GM12873 (cell line): ENCODE data around the gene GTF2B.

ENCODE experiments used
- CTCF ChIP-seq: IDR thresholded peaks from 2 replicates; pipeline ENCODE4 v1.5.1; 2012; ENCODE audit warnings: low read depth, mild to moderate bottlenecking, moderate library complexity, low read length, control low read depth; ENCODE audit not compliant: insufficient read depth; ENCODE audit errors: missing control alignments

GTF2B gene

DNA sequence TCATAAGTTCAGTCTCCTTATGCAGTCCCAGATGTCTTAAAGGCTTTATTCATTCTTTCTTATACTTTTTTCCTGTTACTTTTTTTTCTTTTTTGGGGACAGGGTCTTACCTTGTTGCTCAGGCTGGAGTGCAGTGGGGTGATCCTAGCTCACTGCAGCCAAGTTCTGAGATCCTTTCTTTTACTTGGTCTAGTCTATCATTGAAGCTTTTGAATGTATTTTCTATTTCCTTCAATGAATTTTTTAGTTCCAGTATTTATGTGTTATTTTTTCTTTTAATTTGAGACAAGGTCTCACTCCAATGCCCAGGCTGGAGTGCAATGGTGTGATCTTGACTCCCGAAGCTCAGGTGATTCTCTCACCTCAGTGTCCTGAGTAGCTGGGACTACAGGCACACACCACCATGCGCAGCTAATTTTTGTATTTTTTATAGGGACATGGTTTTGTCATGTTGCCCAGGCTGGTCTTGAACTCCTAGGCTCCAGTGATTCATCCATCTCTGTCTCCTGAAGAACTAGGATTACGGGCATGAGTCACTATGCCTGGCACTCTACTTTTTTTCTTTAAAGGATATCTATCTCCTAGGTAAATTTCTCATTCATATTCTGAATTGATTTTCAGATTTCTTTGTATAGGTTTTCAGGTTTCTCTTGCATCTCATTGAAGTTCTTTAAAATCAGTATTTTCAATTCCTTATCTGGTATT lies 26.1 kb upstream of the GTF2B start:
- no peak for TF ChIP-seq CTCF

GRCh38 chr1:88916883-88917282 lies 25.5 kb upstream of the GTF2B start:
- TF ChIP-seq CTCF = no peak

- TF ChIP-seq CTCF = no peak
Measured at GRCh38 chr1:88911161-88911560, 19.8 kb upstream of the GTF2B start.

- no peak for TF ChIP-seq CTCF
Measured at GRCh38 chr1:88910401-88910800, 19.0 kb upstream of the GTF2B start.

DNA sequence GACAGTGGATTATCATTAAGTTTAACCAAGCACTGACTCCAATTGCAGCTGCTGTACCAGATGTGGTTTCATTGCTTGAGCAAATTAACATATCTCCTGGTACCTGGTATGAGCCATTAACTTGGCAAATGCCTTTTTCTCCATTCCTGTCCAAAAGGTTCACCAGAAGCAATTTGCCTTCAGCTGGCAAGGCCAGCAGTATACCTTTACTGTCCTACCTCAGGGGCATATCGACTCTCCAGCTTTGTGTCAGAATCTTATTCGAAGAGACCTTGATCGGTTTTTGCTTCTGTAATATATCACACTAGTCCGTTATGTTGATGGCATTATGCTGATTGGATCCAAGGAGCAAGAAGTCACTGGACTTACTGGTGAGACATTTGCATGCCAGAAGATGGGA lies 9.5 kb upstream of the GTF2B start:
- no peak for TF ChIP-seq CTCF

- no peak for TF ChIP-seq CTCF
Measured at GRCh38 chr1:88897070-88897730, 5.8 kb upstream of the GTF2B start.

- no peak for TF ChIP-seq CTCF
Measured at GRCh38 chr1:88892357-88892877, 1.1 kb upstream of the GTF2B start.
